Measurements from ENCODE around the gene BFSP2.
"Not testable (repeated sequence)": the region's sequence is repeated elsewhere in the genome, so short reads cannot be mapped to it uniquely, and the experiment has no call there.

BFSP2 gene

GRCh38 chr3:133477487-133477886, 77.6 kb downstream of the BFSP2 start:
- no peak overlapping the region for H3K4me3 ChIP-seq (ENCODE audit: low read depth, low read length)
- no peaks in the 10 kb centered on the region for H3K27me3 ChIP-seq (ENCODE audit: control insufficient read depth, insufficient read depth, low read length)
- H3K4me1 ChIP-seq (ENCODE audit: control insufficient read depth, insufficient read depth, low read length), result peaks cover 24% of the 10 kb centered on the region
- no peaks in the 10 kb centered on the region for H3K9me3 ChIP-seq (ENCODE audit: control insufficient read depth, insufficient read depth, low read length)
- H3K36me3 ChIP-seq (ENCODE audit: control insufficient read depth, insufficient read depth, low read length), result no peaks in the 10 kb centered on the region
- H3K9ac ChIP-seq (ENCODE audit: low read depth, low read length), result no peak overlapping the region

- no peak overlapping the region for H3K4me3 ChIP-seq (ENCODE audit: low read depth, low read length)
- peaks cover 17% of the 10 kb centered on the region for H3K4me1 ChIP-seq (ENCODE audit: control insufficient read depth, insufficient read depth, low read length)
- H3K9ac ChIP-seq (ENCODE audit: low read depth, low read length), result no peak overlapping the region
- no peaks in the 10 kb centered on the region for H3K36me3 ChIP-seq (ENCODE audit: control insufficient read depth, insufficient read depth, low read length)
- H3K9me3 ChIP-seq (ENCODE audit: control insufficient read depth, insufficient read depth, low read length), result no peaks in the 10 kb centered on the region
- H3K27me3 ChIP-seq (ENCODE audit: control insufficient read depth, insufficient read depth, low read length), result no peaks in the 10 kb centered on the region
Observed at GRCh38 chr3:133478624-133479023, 78.8 kb downstream of the BFSP2 start.

GRCh38 chr3:133479401-133479800, 79.5 kb downstream of the BFSP2 start:
- Histone ChIP-seq H3K36me3 (ENCODE audit: control insufficient read depth, insufficient read depth, low read length) (no peaks in the 10 kb centered on the region), H3K9ac (ENCODE audit: low read depth, low read length) (no peak overlapping the region), H3K4me1 (ENCODE audit: control insufficient read depth, insufficient read depth, low read length) (peaks cover 11% of the 10 kb centered on the region), H3K4me3 (ENCODE audit: low read depth, low read length) (no peak overlapping the region), H3K27me3 (ENCODE audit: control insufficient read depth, insufficient read depth, low read length) (no peaks in the 10 kb centered on the region), H3K9me3 (ENCODE audit: control insufficient read depth, insufficient read depth, low read length) (no peaks in the 10 kb centered on the region)

GRCh38 chr3:133479895-133480669, 80.2 kb downstream of the BFSP2 start:
- H3K36me3 ChIP-seq (ENCODE audit: control insufficient read depth, insufficient read depth, low read length), result no peaks in the 10 kb centered on the region
- H3K4me3 ChIP-seq (ENCODE audit: low read depth, low read length), result no peak overlapping the region
- H3K4me1 ChIP-seq (ENCODE audit: control insufficient read depth, insufficient read depth, low read length), result peaks cover 5% of the 10 kb centered on the region
- no peak overlapping the region for H3K9ac ChIP-seq (ENCODE audit: low read depth, low read length)
- no peaks in the 10 kb centered on the region for H3K9me3 ChIP-seq (ENCODE audit: control insufficient read depth, insufficient read depth, low read length)
- H3K27me3 ChIP-seq (ENCODE audit: control insufficient read depth, insufficient read depth, low read length), result no peaks in the 10 kb centered on the region

- H3K36me3 ChIP-seq (ENCODE audit: control insufficient read depth, insufficient read depth, low read length); H3K9me3 ChIP-seq (ENCODE audit: control insufficient read depth, insufficient read depth, low read length); H3K9ac ChIP-seq (ENCODE audit: low read depth, low read length); H3K27me3 ChIP-seq (ENCODE audit: control insufficient read depth, insufficient read depth, low read length); H3K4me3 ChIP-seq (ENCODE audit: low read depth, low read length); H3K4me1 ChIP-seq (ENCODE audit: control insufficient read depth, insufficient read depth, low read length): not testable (repeated sequence)
Observed at GRCh38 chr3:133482474-133482873, 82.6 kb downstream of the BFSP2 start.

GRCh38 chr3:133486658-133487057, 86.8 kb downstream of the BFSP2 start:
- Histone ChIP-seq H3K4me3 (ENCODE audit: low read depth, low read length) (no peak overlapping the region), H3K4me1 (ENCODE audit: control insufficient read depth, insufficient read depth, low read length) (peaks cover 4% of the 10 kb centered on the region), H3K9ac (ENCODE audit: low read depth, low read length) (no peak overlapping the region), H3K36me3 (ENCODE audit: control insufficient read depth, insufficient read depth, low read length) (peaks cover 3% of the 10 kb centered on the region), H3K9me3 (ENCODE audit: control insufficient read depth, insufficient read depth, low read length) (no peaks in the 10 kb centered on the region), H3K27me3 (ENCODE audit: control insufficient read depth, insufficient read depth, low read length) (no peaks in the 10 kb centered on the region)

GRCh38 chr3:133487204-133487603, 87.3 kb downstream of the BFSP2 start:
- Histone ChIP-seq H3K4me3 (ENCODE audit: low read depth, low read length) (no peak overlapping the region), H3K36me3 (ENCODE audit: control insufficient read depth, insufficient read depth, low read length) (peaks cover 3% of the 10 kb centered on the region), H3K27me3 (ENCODE audit: control insufficient read depth, insufficient read depth, low read length) (no peaks in the 10 kb centered on the region), H3K4me1 (ENCODE audit: control insufficient read depth, insufficient read depth, low read length) (peaks cover 4% of the 10 kb centered on the region), H3K9ac (ENCODE audit: low read depth, low read length) (no peak overlapping the region), H3K9me3 (ENCODE audit: control insufficient read depth, insufficient read depth, low read length) (no peaks in the 10 kb centered on the region)

GRCh38 chr3:133487920-133488540, 88.2 kb downstream of the BFSP2 start:
- Histone ChIP-seq H3K4me3 (ENCODE audit: low read depth, low read length) (no peak overlapping the region), H3K9me3 (ENCODE audit: control insufficient read depth, insufficient read depth, low read length) (no peaks in the 10 kb centered on the region), H3K27me3 (ENCODE audit: control insufficient read depth, insufficient read depth, low read length) (no peaks in the 10 kb centered on the region), H3K9ac (ENCODE audit: low read depth, low read length) (no peak overlapping the region), H3K36me3 (ENCODE audit: control insufficient read depth, insufficient read depth, low read length) (peaks cover 3% of the 10 kb centered on the region), H3K4me1 (ENCODE audit: control insufficient read depth, insufficient read depth, low read length) (peaks cover 4% of the 10 kb centered on the region)

- Histone ChIP-seq H3K9ac (ENCODE audit: low read depth, low read length) (no peak overlapping the region), H3K4me1 (ENCODE audit: control insufficient read depth, insufficient read depth, low read length) (peaks cover 4% of the 10 kb centered on the region), H3K9me3 (ENCODE audit: control insufficient read depth, insufficient read depth, low read length) (no peaks in the 10 kb centered on the region), H3K27me3 (ENCODE audit: control insufficient read depth, insufficient read depth, low read length) (no peaks in the 10 kb centered on the region), H3K36me3 (ENCODE audit: control insufficient read depth, insufficient read depth, low read length) (peaks cover 3% of the 10 kb centered on the region), H3K4me3 (ENCODE audit: low read depth, low read length) (no peak overlapping the region)
Observed at GRCh38 chr3:133488785-133489367, 89.0 kb downstream of the BFSP2 start.

- no peaks in the 10 kb centered on the region for H3K27me3 ChIP-seq (ENCODE audit: control insufficient read depth, insufficient read depth, low read length)
- no peak overlapping the region for H3K9ac ChIP-seq (ENCODE audit: low read depth, low read length)
- no peaks in the 10 kb centered on the region for H3K9me3 ChIP-seq (ENCODE audit: control insufficient read depth, insufficient read depth, low read length)
- peaks cover 3% of the 10 kb centered on the region for H3K36me3 ChIP-seq (ENCODE audit: control insufficient read depth, insufficient read depth, low read length)
- peaks cover 4% of the 10 kb centered on the region for H3K4me1 ChIP-seq (ENCODE audit: control insufficient read depth, insufficient read depth, low read length)
- no peak overlapping the region for H3K4me3 ChIP-seq (ENCODE audit: low read depth, low read length)
Observed at GRCh38 chr3:133489466-133490085, 89.7 kb downstream of the BFSP2 start.

- Histone ChIP-seq H3K9ac (ENCODE audit: low read depth, low read length) (no peak overlapping the region), H3K36me3 (ENCODE audit: control insufficient read depth, insufficient read depth, low read length) (peaks cover 3% of the 10 kb centered on the region), H3K27me3 (ENCODE audit: control insufficient read depth, insufficient read depth, low read length) (no peaks in the 10 kb centered on the region), H3K4me3 (ENCODE audit: low read depth, low read length) (no peak overlapping the region), H3K4me1 (ENCODE audit: control insufficient read depth, insufficient read depth, low read length) (peaks cover 4% of the 10 kb centered on the region), H3K9me3 (ENCODE audit: control insufficient read depth, insufficient read depth, low read length) (no peaks in the 10 kb centered on the region)
Observed at GRCh38 chr3:133490468-133491351, 90.9 kb downstream of the BFSP2 start.

All from iPS-15b (cell line).